NCI-H345 treated with DMSO at 0.1 percent for 48 hours (cell line): ENCODE data around the gene TYROBP.
"Not testable (repeated sequence)": the region's sequence is repeated elsewhere in the genome, so short reads cannot be mapped to it uniquely, and the experiment has no call there.

Experiments
- DNase-seq: peaks from one replicate; lab custom pipeline; 2025; ENCODE audit not compliant: unreplicated experiment; lab: John Stamatoyannopoulos, UW

TYROBP gene

DNA sequence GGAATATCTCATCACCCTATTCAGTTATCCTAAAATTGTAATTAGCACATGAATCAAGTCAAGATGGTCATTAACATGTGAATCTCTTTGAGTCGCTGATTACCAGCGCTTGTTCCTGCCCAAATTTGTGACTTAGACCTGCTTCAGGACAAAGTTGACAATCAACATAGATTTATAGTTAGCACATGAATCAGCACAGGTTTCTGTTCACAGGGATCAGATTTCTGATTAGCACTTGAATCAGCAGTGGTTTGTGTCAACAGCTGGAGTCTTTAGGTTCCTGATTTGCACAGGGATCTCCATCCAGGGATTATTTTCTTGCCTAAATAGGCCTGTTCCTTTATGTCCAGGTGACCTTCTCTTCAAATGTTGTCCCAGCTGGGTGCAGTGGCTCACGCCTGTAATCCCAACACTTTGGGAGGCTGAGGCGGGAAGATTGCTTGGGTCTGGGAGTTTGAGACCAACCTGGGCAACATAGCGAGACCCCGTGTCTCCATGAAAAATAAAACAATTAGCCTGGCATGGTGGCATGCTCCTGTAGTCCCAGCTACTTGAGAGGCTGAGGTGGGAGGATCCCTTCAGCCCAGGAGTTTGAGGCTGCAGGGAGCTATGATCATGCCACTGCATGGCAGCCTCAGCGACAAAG lies 24.3 kb upstream of the TYROBP start:
- no peak for DNase-seq

DNA sequence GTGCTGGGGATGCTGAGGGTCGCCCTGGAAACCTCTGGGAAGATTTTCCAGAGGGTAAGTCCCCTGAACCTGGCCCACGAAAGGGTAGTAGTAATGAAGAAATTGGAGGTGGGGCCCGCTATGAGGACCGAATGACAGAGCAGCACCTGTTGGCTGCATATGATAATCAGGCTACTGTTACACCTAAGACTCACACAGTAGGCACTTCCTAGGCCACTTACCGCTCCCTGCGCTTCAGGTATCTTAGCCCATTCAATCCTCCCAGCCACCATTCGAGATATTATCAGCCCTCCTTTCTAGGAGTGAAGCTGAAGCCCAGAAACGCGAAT lies 23.7 kb upstream of the TYROBP start:
- DNase-seq, result no peak

DNA sequence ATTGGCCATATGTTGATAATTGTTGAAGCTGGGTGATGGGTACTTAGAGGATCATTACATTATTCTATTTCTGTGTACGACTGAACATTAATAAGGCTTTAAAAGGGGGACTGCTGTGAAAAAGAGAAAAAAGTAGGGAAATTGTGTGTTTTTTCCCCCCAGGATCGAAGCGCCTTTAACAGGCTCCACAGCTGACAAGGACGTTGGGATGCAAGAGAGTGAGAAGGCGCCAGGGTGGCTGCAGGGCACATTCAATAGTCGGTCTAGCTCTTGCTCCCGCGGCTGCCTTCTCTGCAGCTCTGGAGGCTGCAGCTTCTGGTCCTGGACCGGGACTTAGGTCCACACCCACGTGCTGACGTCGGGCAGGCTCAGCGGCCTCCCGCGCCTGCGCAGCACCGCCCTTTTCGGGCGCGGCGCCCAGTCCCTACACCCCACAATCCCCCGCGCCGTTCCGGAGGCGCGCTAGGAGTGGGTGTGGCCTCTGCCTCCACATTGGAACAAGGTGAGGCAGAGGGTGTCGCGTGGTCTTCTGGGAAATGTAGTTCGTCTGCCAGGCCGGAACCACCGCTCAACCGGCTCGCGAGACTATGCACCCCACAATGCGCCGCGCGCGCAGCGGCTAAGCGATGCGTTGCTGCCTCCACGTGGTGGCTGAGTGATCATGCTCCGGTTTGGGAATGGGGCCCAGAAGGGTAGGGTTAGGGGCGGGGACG lies 23.2 kb upstream of the TYROBP start:
- peak; percentile 100 for DNase-seq

GRCh38 chr19:35929876-35930275 lies 21.8 kb upstream of the TYROBP start:
- no peak for DNase-seq

DNA sequence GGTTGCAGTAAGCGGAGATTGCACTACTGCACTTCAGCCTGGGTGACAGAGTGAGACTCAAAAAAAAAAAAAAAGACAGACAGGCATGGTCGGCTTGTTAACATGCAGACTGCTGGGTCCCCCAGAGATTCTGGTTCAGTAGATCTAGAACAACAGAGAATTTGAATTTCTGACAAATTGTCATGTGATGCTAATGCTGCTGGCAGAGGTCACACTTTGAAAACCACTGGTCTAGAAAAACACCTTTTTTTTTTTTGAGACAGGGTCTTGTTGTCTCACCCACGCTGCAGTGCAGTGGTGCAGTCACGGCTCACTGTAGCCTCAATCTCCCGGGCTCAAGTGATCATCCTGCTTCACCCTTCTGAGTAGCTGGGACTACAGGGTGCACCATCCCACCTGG lies 20.4 kb upstream of the TYROBP start:
- no peak for DNase-seq

- no peak for DNase-seq
Observed at GRCh38 chr19:35925501-35925900, 17.4 kb upstream of the TYROBP start.

DNA sequence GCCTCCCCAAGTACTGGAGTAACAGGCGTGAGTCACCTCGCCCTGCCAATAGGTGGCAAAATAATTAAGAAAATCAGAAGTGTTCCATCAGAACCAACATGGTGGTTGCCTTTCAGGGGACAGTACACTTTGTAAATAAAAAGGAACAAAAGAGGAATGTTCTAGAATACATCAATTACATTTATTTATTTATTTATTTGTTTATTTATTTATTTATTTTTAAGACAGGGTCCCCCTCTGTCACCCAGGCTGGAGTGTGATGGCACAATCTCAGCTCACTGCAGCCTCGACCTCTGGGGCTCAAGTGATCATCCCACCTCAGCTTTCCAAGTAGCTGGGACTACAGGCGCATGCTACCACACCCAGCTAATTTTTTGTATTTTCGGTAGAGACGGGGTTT lies 12.9 kb upstream of the TYROBP start:
- DNase-seq, result no peak

GRCh38 chr19:35919306-35919705 lies 11.2 kb upstream of the TYROBP start:
- no peak for DNase-seq

GRCh38 chr19:35915443-35915842 lies 7.3 kb upstream of the TYROBP start:
- DNase-seq, result no peak

DNA sequence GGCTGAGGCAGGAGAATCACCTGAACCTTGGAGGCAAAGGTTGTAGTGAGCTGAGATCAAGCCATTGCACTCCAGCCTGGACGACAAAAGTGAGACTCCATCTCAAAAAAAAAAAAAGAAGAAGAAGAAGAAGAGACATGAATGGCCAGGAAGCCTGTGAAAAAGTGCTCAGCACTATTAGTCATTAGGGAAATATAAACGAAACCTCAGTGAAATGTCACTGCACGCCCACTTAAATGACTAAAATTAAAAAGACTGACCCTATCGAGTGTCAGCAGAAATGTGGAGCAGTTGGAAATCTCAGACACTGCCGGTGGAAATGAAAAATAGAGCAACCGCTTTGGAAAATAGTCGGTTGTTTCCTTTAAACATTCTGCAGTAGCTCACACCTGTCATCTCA lies 5.5 kb upstream of the TYROBP start:
- DNase-seq, result no peak

GRCh38 chr19:35911790-35912189 lies 3.7 kb upstream of the TYROBP start:
- DNase-seq, result no peak

DNA sequence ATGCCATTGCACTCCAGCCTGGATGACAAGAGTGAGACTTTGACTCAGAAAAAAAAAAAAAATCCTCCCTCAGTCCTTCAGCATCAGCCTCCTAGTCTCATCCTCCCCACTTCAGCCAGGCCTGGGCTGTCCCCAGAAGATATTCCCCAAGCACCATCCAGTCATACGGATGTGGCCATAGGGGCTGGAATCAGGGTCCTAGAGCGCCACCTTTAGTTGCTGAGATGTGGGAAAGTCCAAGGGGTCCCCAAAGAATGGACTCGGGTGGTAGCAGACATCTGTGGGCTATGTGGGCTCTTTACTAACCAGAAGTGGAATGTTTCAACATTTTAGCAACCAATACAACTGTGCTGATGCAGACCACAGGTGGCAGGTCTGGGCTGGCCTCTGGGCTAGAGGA lies 3.1 kb upstream of the TYROBP start:
- DNase-seq, result no peak

- DNase-seq, result not testable (repeated sequence)
Observed at GRCh38 chr19:35910355-35910754, 2.3 kb upstream of the TYROBP start.

DNA sequence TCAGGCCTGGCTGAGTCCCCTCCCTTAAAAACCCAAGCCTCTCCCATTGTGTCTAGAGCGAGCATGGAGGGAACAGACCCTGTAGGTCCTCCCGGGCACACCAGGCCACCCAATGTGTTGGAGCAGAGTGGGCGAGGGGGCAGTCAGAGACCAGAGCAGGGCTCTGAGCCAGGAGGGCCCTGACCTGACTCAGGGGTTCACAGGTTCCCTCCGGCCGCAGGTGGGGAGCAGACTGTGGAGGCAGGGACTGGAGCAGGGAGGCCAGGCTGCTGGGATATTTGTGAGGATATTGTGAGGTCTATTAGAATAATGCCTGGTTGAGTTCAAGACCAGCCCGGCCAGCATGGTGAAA lies 1.6 kb upstream of the TYROBP start:
- no peak for DNase-seq

DNA sequence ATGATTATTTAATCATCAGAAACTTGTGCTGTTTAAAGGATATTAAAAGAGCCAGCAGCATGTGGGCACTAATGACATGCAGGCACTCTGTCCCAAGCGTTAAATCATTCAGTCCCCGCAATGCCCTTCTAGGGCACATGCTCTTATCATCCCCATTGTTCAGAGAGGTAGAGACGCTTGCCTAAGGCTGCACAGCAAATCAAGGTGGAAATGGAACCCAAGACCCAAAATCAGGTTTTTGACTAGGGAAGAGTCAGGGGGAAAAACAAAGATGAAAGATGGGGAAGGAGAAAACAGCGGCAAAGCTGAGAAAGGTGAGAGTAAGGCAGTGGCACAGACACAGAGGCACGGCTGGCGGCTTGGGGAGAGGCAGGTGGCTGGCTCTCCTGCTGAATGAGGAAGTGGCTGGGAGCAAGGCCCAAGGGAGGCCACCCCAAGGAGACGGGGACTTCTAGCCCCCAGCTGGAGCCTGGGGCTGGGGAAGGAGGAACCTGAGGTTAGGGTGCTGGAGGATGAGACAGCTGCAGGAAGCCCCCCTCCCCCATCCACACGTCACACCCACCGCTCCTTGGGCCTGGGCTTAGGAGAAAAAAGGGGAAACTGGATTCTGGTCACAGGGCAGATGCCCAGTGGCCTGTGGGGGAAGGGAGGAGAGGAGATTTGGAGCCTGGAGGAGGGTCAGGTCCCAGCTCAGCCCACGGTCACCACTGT lies 1.0 kb upstream of the TYROBP start:
- DNase-seq, result no peak

GRCh38 chr19:35907377-35907745 lies 734 bp downstream of the TYROBP start:
- no peak for DNase-seq

- DNase-seq, result no peak
Observed at GRCh38 chr19:35905178-35905727, 2.8 kb downstream of the TYROBP start.

DNA sequence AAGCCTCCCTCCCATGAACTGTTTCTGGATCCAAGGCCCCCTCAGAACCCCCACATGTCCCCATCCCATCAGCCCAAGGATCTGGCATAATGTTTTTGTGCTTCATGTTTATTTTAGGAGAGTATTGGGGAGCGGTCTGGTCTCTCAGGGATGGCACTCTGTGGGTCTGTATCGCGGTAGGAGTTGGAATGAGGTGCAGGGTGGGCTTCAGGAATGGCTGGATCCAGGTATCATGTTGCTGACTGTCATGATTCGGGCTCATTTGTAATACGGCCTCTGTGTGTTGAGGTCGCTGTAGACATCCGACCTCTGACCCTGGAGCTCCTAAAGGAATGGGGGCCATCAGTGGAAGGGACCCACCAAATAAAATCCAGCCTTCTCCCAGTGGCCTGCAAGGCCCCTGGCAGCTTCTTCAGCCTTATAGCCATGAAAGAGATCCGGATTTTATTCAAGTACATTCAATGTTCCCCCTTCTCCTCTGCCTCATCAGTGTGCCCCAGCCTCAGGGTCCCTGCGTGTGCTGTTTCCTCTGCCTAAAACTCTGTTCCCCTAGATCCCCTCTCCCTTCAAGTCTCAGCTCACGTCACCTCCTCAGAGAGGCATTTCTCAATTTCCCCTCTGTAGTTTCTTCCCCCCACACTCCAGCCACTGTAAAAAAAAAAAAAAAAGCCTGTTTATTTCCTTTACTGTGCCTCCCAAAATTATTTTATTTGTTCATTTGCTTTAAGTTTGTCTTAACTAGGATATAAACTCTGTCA lies 3.6 kb downstream of the TYROBP start:
- DNase-seq, result no peak

DNA sequence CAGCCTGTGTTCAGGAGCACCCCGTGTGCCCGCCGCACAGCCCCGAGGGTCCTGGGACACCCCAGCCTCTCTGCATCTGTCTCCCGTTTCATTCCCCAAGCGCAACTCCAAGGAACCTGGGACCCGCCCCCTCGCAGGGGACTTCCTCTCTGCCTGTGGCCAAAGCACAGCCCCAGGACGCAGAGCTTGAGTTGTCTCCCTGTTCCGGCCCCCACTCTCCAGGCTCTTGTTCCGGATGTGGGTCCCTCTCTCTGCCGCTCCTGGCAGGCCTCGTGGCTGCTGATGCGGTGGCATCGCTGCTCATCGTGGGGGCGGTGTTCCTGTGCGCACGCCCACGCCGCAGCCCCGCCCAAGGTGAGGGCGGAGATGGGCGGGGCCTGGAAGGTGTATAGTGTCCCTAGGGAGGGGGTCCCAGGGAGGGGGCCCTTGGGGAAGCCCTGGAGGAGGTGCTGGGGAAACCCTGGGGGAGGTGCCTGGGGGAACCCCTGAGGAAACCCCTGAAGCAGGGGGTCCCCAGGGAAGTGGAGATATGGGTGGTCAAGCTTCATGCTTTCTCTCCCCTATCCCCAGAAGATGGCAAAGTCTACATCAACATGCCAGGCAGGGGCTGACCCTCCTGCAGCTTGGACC lies 4.4 kb downstream of the TYROBP start:
- peak; percentile 52 for DNase-seq

DNA sequence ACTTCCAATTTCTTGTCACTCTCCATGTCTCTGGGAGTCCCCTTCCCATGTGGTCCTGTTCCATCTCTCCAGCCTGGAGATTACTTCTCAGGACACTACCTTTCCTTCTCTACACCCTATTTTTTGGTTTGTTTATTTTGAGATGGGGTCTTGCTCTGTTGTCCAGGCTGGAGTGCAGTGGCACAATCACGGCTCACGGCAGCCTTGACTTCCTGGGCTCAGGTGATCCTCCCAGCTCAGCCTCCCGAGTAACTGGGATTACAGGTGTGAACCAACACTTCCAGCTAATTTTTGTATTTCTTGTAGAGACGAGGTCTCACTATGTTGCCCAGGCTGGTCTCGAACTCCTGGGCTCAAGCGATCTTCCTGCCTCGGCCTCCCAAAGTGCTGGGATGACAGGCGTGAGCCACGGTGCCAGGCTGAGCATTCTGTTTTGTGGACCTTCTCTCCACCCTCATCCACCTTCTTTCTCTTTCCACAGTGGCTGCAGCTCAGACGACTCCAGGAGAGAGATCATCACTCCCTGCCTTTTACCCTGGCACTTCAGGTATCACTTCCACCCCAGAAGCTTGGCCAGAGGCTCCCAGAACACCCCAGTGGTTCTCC lies 5.1 kb downstream of the TYROBP start:
- no peak for DNase-seq
